ENCODE data around the gene IL6R. TPM values are rescaled to one million over a fixed set of nuclear protein-coding genes. Genes with fewer than 3 reads are reported as not detected.

IL6R gene
- total RNA-seq, 1 experiment from 2014 or later: 12.2 TPM

DNA sequence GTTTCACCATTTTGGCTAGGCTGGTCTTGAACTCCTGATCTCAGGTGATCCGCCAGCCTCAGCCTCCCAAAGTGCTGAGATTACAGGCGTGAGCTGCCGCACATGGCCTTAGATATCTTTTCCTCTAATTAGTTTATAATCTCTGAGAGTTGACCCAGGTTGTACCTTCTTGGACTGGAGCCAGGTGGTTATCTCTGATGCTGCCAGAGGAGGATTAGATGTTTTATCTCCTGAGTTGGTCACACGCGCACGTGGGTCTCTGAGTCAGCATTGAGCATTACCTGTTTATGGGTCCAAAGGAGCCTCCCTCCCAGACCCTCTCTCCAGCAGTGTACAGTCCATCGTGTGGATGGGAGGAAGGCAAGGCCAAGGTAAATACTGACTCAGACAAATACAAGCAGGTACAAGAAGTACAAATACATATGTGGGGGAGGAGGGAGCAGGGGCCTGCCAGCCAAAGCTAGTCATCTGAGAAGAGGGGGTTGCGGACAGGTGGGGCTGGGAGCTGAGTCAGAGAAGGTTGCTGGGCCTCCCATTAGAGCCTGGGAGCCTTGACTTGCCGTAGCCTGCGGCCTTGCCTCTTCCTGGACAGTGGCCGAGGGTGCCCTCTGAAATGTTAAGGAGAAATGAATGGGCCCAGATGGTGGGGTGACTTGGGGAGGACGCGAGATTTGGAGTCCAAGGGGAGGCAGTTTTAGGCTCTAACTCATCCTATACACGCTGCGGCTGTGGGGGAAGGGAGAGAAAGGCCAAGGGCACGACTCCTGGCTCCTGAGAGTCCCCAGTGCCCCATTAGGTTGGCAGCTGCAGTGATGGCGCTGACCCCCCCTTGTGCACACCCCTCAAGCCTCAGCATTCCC, 13.1 kb downstream of the IL6R start:
- peak; percentile 89 for ATAC-seq

DNA sequence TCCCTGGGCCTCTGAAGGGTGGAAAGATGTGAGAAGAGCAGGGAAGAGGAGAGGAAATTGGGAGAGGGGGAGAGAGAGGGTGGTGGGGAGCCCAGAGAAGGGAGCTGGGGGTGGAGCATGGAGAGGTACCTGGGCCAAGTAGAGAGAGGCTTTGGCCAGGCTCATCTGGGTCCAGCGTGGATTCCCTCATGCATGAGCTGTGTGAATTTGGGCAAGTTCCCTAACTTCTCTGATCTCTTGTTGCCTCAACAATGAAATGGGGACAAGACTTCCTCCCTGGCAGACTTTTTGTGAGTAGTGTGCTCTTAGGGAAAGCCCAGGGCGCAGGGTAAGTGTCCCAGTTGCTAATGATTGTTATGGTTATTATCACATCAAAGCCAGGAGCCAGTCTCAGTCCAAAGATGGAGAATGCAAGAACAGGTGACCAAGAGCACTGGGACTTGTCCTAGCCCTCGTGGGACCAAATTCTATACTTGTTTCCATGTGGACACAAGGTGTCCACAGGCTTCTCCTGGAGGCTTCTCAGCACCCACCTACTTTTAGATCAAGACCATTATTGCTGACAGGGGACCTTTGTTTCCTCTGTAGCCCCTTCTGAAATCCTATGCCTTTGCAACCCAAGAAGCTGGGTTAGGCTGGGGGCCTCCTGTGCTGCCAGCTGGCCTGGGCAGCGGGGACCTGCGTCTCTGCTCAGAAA, 13.9 kb downstream of the IL6R start:
- TF ChIP-seq, protein P1, sequence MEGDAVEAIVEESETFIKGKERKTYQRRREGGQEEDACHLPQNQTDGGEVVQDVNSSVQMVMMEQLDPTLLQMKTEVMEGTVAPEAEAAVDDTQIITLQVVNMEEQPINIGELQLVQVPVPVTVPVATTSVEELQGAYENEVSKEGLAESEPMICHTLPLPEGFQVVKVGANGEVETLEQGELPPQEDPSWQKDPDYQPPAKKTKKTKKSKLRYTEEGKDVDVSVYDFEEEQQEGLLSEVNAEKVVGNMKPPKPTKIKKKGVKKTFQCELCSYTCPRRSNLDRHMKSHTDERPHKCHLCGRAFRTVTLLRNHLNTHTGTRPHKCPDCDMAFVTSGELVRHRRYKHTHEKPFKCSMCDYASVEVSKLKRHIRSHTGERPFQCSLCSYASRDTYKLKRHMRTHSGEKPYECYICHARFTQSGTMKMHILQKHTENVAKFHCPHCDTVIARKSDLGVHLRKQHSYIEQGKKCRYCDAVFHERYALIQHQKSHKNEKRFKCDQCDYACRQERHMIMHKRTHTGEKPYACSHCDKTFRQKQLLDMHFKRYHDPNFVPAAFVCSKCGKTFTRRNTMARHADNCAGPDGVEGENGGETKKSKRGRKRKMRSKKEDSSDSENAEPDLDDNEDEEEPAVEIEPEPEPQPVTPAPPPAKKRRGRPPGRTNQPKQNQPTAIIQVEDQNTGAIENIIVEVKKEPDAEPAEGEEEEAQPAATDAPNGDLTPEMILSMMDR (IDR thresholded peaks at IDR 0.05): no peak
- TF ChIP-seq TCF7L2 (IDR thresholded peaks at IDR 0.05; ENCODE audit: low read depth, low read length) (no peak), SIN3A (IDR thresholded peaks at IDR 0.05; ENCODE audit: borderline replicate concordance, insufficient read depth, low read depth, low read length) (no peak), POLR2AphosphoS5 (IDR thresholded peaks at IDR 0.05; ENCODE audit: low read depth, low read length) (no peak)
- TF ChIP-seq, protein P2, sequence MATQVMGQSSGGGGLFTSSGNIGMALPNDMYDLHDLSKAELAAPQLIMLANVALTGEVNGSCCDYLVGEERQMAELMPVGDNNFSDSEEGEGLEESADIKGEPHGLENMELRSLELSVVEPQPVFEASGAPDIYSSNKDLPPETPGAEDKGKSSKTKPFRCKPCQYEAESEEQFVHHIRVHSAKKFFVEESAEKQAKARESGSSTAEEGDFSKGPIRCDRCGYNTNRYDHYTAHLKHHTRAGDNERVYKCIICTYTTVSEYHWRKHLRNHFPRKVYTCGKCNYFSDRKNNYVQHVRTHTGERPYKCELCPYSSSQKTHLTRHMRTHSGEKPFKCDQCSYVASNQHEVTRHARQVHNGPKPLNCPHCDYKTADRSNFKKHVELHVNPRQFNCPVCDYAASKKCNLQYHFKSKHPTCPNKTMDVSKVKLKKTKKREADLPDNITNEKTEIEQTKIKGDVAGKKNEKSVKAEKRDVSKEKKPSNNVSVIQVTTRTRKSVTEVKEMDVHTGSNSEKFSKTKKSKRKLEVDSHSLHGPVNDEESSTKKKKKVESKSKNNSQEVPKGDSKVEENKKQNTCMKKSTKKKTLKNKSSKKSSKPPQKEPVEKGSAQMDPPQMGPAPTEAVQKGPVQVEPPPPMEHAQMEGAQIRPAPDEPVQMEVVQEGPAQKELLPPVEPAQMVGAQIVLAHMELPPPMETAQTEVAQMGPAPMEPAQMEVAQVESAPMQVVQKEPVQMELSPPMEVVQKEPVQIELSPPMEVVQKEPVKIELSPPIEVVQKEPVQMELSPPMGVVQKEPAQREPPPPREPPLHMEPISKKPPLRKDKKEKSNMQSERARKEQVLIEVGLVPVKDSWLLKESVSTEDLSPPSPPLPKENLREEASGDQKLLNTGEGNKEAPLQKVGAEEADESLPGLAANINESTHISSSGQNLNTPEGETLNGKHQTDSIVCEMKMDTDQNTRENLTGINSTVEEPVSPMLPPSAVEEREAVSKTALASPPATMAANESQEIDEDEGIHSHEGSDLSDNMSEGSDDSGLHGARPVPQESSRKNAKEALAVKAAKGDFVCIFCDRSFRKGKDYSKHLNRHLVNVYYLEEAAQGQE (IDR thresholded peaks at IDR 0.05; ENCODE audit: insufficient read depth in 1 of 2, low read depth in 2 of 2, low read length in 1 of 2): no peak
- no peak for DNase-seq (ENCODE audit: low read depth, low spot score)
- Histone ChIP-seq H3K4me1 (ENCODE audit: control insufficient read depth, insufficient read depth, low read length) (peaks cover 66% of the 10 kb centered on the region), H3K27me3 (ENCODE audit: control insufficient read depth, insufficient read depth, low read length) (no peaks in the 10 kb centered on the region), H3K9me3 (ENCODE audit: control insufficient read depth, insufficient read depth, low read depth, low read length) (no peaks in the 10 kb centered on the region), H3K4me3 (ENCODE audit: low read depth in 2 of 2, low read length in 2 of 2) (peak overlapping the region in 1 of 2 experiments; percentile 33; a peak in 2 of 4 replicates), H3K27ac (ENCODE audit: low read length) (peak overlapping the region; percentile 89), H3K36me3 (ENCODE audit: control insufficient read depth, insufficient read depth, low read length) (no peaks in the 10 kb centered on the region)
- ATAC-seq: peak; percentile 9
- intact Hi-C loops (cut with micrococcal nuclease; ENCODE audit: unreplicated experiment): no loop called here
- POLR2A ChIA-PET: interaction anchor here (1.5 kb wide), 1 partner anchor 11 kb away, joined by 5 read pairs; no protein-coding TSS in a partner anchor
- BruUV-seq (replicated peaks): no TSS peak
- in situ Hi-C loops (cut with HindIII; ENCODE audit: low pct_unique_long_range_greater_than_20kb, low sequenced_read_pairs): no loop called here
- CTCF ChIA-PET: no interaction called here

More for the DNA sequence above, 13.1 kb downstream of the IL6R start:
- ChIA-PET CTCF (no interaction called here), POLR2A (no interaction called here)
- H3K9me3 ChIP-seq (ENCODE audit: control insufficient read depth, insufficient read depth, low read depth, low read length): no peaks in the 10 kb centered on the region
- peak overlapping the region in 1 of 2 experiments; percentile 31; a peak in 2 of 4 replicates for H3K4me3 ChIP-seq (ENCODE audit: low read depth in 2 of 2, low read length in 2 of 2)
- no peaks in the 10 kb centered on the region for H3K36me3 ChIP-seq (ENCODE audit: control insufficient read depth, insufficient read depth, low read length)
- peaks cover 59% of the 10 kb centered on the region for H3K4me1 ChIP-seq (ENCODE audit: control insufficient read depth, insufficient read depth, low read length)
- H3K27ac ChIP-seq (ENCODE audit: low read length): peak overlapping the region; percentile 89
- no TSS peak for BruUV-seq (replicated peaks)
- in situ Hi-C loops (cut with HindIII; ENCODE audit: low pct_unique_long_range_greater_than_20kb, low sequenced_read_pairs): no loop called here
- no peaks in the 10 kb centered on the region for H3K27me3 ChIP-seq (ENCODE audit: control insufficient read depth, insufficient read depth, low read length)
- intact Hi-C loops (cut with micrococcal nuclease; ENCODE audit: unreplicated experiment): no loop called here
- TF ChIP-seq, protein P1 (IDR thresholded peaks at IDR 0.05): no peak
- TF ChIP-seq POLR2AphosphoS5 (IDR thresholded peaks at IDR 0.05; ENCODE audit: low read depth, low read length) (peak; percentile 63), SIN3A (IDR thresholded peaks at IDR 0.05; ENCODE audit: borderline replicate concordance, insufficient read depth, low read depth, low read length) (no peak), TCF7L2 (IDR thresholded peaks at IDR 0.05; ENCODE audit: low read depth, low read length) (peak; percentile 55; the same call in 1 of the 2 replicates)
- TF ChIP-seq, protein P2 (IDR thresholded peaks at IDR 0.05; ENCODE audit: insufficient read depth in 1 of 2, low read depth in 2 of 2, low read length in 1 of 2): 0 out of 4 replicates have a peak, but pooled peaks of 1 of the 2 experiments have one; percentile 11
- DNase-seq (ENCODE audit: low read depth, low spot score): peak; percentile 93

All from Panc1 (cell line).